WTC11 (cell line): Measurements from ENCODE around the gene RANBP3L.

ENCODE experiments used
- CREM ChIP-seq: sonication (generic); formaldehyde crosslinking; IDR thresholded peaks from 2 replicates; pipeline ENCODE4 v1.8.1; 2022; ENCODE audit warnings: mild to moderate bottlenecking, missing genetic modification reagents, moderate library complexity
- NFE2L1 ChIP-seq: sonication (generic); formaldehyde crosslinking; IDR thresholded peaks from 2 replicates; pipeline ENCODE4 v1.8.1; 2023; ENCODE audit warnings: missing genetic modification reagents
- NR2C2 ChIP-seq: sonication (generic); formaldehyde crosslinking; IDR thresholded peaks from 2 replicates; pipeline ENCODE4 v1.8.0; 2022; ENCODE audit warnings: mild to moderate bottlenecking, missing genetic modification reagents
- TEAD4 ChIP-seq: sonication (generic); formaldehyde crosslinking; IDR thresholded peaks from 2 replicates; pipeline ENCODE4 v1.8.0; 2022; ENCODE audit warnings: mild to moderate bottlenecking, missing genetic modification reagents
- ZNF232 ChIP-seq: sonication (generic); formaldehyde crosslinking; IDR thresholded peaks from 2 replicates; pipeline ENCODE4 v1.8.0; 2022; ENCODE audit warnings: mild to moderate bottlenecking, missing genetic modification reagents
- TF ChIP-seq, protein P1 (sequence below): fragments of 200-600 bp; IDR thresholded peaks from 2 replicates; pipeline ENCODE4 v1.8.0; 2022; ENCODE audit warnings: antibody characterized with exemption
- TF ChIP-seq, protein P2 (sequence below): sonication (generic); formaldehyde crosslinking; IDR thresholded peaks from 2 replicates; pipeline ENCODE4 v1.8.0; 2023; ENCODE audit warnings: missing genetic modification reagents
- TF ChIP-seq, protein P3 (sequence below): sonication (generic); formaldehyde crosslinking; IDR thresholded peaks from 2 replicates; pipeline ENCODE4 v1.8.0; 2022; ENCODE audit warnings: mild to moderate bottlenecking, missing genetic modification reagents
- TF ChIP-seq, protein P4 (sequence below): sonication (generic); formaldehyde crosslinking; IDR thresholded peaks from 2 replicates; pipeline ENCODE4 v1.8.1; 2023; ENCODE audit warnings: mild to moderate bottlenecking, missing genetic modification reagents, moderate library complexity

DNA sequence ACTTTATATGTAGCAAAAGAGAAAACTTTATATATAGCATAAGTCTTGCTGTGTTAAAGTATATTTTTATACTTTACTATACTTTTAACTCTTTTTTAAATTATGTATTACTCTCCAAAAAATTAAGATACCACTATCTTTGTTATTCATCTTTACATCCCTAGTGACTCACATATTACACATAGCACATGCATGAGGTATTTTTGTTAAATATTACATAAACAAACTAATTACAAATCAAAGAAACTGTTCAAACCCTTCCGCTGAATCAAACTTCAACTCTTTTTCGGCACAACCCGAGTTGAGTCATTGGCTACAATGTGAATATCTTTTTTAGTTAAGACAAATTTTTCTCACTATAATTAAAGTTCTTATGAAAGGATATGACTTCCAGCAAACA, 92.0 kb downstream of the RANBP3L start:
- TF ChIP-seq TEAD4 (CRISPR knock-in tag), result no peak
- TF ChIP-seq, protein P1, sequence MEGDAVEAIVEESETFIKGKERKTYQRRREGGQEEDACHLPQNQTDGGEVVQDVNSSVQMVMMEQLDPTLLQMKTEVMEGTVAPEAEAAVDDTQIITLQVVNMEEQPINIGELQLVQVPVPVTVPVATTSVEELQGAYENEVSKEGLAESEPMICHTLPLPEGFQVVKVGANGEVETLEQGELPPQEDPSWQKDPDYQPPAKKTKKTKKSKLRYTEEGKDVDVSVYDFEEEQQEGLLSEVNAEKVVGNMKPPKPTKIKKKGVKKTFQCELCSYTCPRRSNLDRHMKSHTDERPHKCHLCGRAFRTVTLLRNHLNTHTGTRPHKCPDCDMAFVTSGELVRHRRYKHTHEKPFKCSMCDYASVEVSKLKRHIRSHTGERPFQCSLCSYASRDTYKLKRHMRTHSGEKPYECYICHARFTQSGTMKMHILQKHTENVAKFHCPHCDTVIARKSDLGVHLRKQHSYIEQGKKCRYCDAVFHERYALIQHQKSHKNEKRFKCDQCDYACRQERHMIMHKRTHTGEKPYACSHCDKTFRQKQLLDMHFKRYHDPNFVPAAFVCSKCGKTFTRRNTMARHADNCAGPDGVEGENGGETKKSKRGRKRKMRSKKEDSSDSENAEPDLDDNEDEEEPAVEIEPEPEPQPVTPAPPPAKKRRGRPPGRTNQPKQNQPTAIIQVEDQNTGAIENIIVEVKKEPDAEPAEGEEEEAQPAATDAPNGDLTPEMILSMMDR, result no peak
- no peak for TF ChIP-seq CREM
- TF ChIP-seq NR2C2, result no peak
- TF ChIP-seq, protein P2, sequence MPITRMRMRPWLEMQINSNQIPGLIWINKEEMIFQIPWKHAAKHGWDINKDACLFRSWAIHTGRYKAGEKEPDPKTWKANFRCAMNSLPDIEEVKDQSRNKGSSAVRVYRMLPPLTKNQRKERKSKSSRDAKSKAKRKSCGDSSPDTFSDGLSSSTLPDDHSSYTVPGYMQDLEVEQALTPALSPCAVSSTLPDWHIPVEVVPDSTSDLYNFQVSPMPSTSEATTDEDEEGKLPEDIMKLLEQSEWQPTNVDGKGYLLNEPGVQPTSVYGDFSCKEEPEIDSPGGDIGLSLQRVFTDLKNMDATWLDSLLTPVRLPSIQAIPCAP (CRISPR knock-in tag), result no peak
- TF ChIP-seq, protein P3, sequence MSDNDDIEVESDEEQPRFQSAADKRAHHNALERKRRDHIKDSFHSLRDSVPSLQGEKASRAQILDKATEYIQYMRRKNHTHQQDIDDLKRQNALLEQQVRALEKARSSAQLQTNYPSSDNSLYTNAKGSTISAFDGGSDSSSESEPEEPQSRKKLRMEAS (CRISPR knock-in tag), result no peak
- no peak for TF ChIP-seq NFE2L1 (CRISPR knock-in tag)
- TF ChIP-seq ZNF232 (CRISPR knock-in tag), result no peak
- TF ChIP-seq, protein P4, sequence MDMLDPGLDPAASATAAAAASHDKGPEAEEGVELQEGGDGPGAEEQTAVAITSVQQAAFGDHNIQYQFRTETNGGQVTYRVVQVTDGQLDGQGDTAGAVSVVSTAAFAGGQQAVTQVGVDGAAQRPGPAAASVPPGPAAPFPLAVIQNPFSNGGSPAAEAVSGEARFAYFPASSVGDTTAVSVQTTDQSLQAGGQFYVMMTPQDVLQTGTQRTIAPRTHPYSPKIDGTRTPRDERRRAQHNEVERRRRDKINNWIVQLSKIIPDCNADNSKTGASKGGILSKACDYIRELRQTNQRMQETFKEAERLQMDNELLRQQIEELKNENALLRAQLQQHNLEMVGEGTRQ, result no peak
